T-helper 1 cell treated with Interleukin-12 subunit alpha and Interleukin-12 subunit beta and Interleukin-4 antibody, amounts not matched to agents 30 μg/mL and 1 μg/mL, for 36 hours (primary cell): ENCODE data around the gene GPD2.

ENCODE experiments used
- H3K27ac Mint-ChIP-seq: one replicate; pipeline ENCODE4 v1.8.0; 2021; ENCODE audit warnings: mild to moderate bottlenecking, mixed read lengths
- H3K27me3 Mint-ChIP-seq: one replicate; pipeline ENCODE4 v1.8.0; 2021; ENCODE audit warnings: low read depth, mixed read lengths
- H3K36me3 Mint-ChIP-seq: one replicate; pipeline ENCODE4 v1.8.0; 2021; ENCODE audit warnings: low read depth, mixed read lengths
- H3K4me1 Mint-ChIP-seq: one replicate; pipeline ENCODE4 v1.8.0; 2021; ENCODE audit warnings: low read depth, mixed read lengths
- H3K4me3 Mint-ChIP-seq: one replicate; pipeline ENCODE4 v1.8.0; 2021; ENCODE audit warnings: mild to moderate bottlenecking, moderate library complexity, mixed read lengths
- H3K9me3 Mint-ChIP-seq: one replicate; pipeline ENCODE4 v1.8.0; 2021; ENCODE audit warnings: mixed read lengths

Gene GPD2

DNA sequence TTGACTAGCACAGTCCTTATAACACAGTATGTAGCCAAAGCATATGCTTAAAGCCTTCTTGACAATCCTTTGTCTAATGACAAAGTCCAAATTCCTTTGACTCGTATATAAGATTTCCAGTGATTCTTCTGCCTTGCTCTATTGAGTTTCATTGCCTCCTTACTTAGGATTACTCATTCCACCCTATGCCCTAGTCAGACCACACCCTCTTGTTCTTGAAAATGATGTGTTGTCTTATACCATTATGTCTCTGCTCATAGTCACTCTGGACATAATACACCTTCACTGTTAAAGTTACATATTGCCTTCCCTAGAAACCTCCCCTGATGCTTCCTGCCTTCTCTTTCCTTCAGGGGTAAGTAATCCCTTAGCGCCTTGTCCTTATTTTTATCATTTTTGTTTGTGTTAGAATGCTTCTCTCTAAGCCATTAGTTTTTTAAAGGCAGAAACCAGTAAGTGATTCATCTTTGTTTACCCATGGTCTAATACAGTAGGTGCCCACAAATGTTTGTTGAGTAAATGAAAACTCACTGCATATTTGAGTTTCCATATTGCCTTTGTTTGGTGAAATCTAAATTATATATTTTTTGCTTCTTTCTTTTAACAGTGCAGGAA lies 19.3 kb downstream of the GPD2 start:
- Mint-ChIP-seq H3K4me3 (no peak overlapping the region), H3K9me3 (peaks cover 6% of the 10 kb centered on the region), H3K27ac (no peak overlapping the region), H3K36me3 (peaks cover 12% of the 10 kb centered on the region), H3K4me1 (peaks cover 13% of the 10 kb centered on the region), H3K27me3 (no peaks in the 10 kb centered on the region)

- Mint-ChIP-seq H3K27me3 (no peaks in the 10 kb centered on the region), H3K4me1 (peaks cover 13% of the 10 kb centered on the region), H3K9me3 (peaks cover 6% of the 10 kb centered on the region), H3K27ac (no peak overlapping the region), H3K36me3 (peaks cover 12% of the 10 kb centered on the region), H3K4me3 (no peak overlapping the region)
Measured at GRCh38 chr2:156456616-156457015, 20.4 kb downstream of the GPD2 start.

- Mint-ChIP-seq H3K27ac (no peak overlapping the region), H3K4me1 (peaks cover 9% of the 10 kb centered on the region), H3K4me3 (no peak overlapping the region), H3K27me3 (no peaks in the 10 kb centered on the region), H3K36me3 (peaks cover 6% of the 10 kb centered on the region), H3K9me3 (peaks cover under 1% of the 10 kb centered on the region)
Measured at GRCh38 chr2:156457523-156458517, 21.6 kb downstream of the GPD2 start.

GRCh38 chr2:156459720-156460119 lies 23.5 kb downstream of the GPD2 start:
- Mint-ChIP-seq H3K27me3 (no peaks in the 10 kb centered on the region), H3K4me1 (peaks cover 5% of the 10 kb centered on the region)

DNA sequence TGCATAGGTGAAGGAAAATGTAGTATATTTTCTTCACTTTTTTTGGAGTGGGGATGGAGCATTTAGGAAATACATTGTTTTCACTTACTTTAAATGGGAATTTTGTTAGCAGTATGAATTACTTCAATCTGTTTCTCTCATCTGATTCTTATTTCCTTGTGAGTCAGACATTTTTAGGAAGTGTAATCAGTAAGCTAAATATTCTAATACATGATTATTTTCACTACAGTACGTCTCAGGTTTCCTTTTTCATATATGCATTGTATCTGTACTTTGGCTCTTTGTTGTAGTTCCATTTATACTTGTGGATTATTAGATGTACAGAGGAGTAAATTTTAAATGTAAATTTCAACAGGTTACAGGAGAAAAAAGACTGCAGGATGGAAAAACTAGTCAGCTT lies 27.9 kb downstream of the GPD2 start:
- H3K4me1 Mint-ChIP-seq = peaks cover 13% of the 10 kb centered on the region
- H3K4me3 Mint-ChIP-seq = no peak overlapping the region
- H3K9me3 Mint-ChIP-seq = no peaks in the 10 kb centered on the region
- H3K27me3 Mint-ChIP-seq = no peaks in the 10 kb centered on the region
- peaks cover 2% of the 10 kb centered on the region for H3K36me3 Mint-ChIP-seq
- no peak overlapping the region for H3K27ac Mint-ChIP-seq

More at GRCh38 chr2:156459720-156460119, 23.5 kb downstream of the GPD2 start:
- no peaks in the 10 kb centered on the region for H3K36me3 Mint-ChIP-seq
- no peak overlapping the region for H3K27ac Mint-ChIP-seq
- H3K4me3 Mint-ChIP-seq = no peak overlapping the region
- H3K9me3 Mint-ChIP-seq = no peaks in the 10 kb centered on the region

- no peaks in the 10 kb centered on the region for H3K9me3 Mint-ChIP-seq
- H3K27me3 Mint-ChIP-seq = no peaks in the 10 kb centered on the region
- H3K4me3 Mint-ChIP-seq = no peak overlapping the region
- peaks cover 21% of the 10 kb centered on the region for H3K4me1 Mint-ChIP-seq
- H3K27ac Mint-ChIP-seq = no peak overlapping the region
- H3K36me3 Mint-ChIP-seq = peaks cover 7% of the 10 kb centered on the region
Measured at GRCh38 chr2:156465573-156465972, 29.4 kb downstream of the GPD2 start.

- Mint-ChIP-seq H3K36me3 (peaks cover 12% of the 10 kb centered on the region), H3K27me3 (no peaks in the 10 kb centered on the region), H3K27ac (no peak overlapping the region), H3K4me3 (peak overlapping the region; percentile 20), H3K4me1 (peaks cover 31% of the 10 kb centered on the region), H3K9me3 (no peaks in the 10 kb centered on the region)
Measured at GRCh38 chr2:156466739-156467405, 30.7 kb downstream of the GPD2 start.

- Mint-ChIP-seq H3K27me3 (no peaks in the 10 kb centered on the region), H3K4me1 (peaks cover 47% of the 10 kb centered on the region), H3K27ac (no peak overlapping the region), H3K9me3 (no peaks in the 10 kb centered on the region), H3K36me3 (peaks cover 12% of the 10 kb centered on the region), H3K4me3 (no peak overlapping the region)
Measured at GRCh38 chr2:156470975-156471583, 34.9 kb downstream of the GPD2 start.

- Mint-ChIP-seq H3K27me3 (no peaks in the 10 kb centered on the region), H3K9me3 (no peaks in the 10 kb centered on the region), H3K27ac (no peak overlapping the region), H3K4me3 (peak overlapping the region; percentile 24), H3K4me1 (peaks cover 49% of the 10 kb centered on the region), H3K36me3 (peaks cover 13% of the 10 kb centered on the region)
Measured at GRCh38 chr2:156471762-156472161, 35.6 kb downstream of the GPD2 start.

- H3K9me3 Mint-ChIP-seq = no peaks in the 10 kb centered on the region
- H3K27ac Mint-ChIP-seq = no peak overlapping the region
- H3K27me3 Mint-ChIP-seq = no peaks in the 10 kb centered on the region
- no peak overlapping the region for H3K4me3 Mint-ChIP-seq
- peaks cover 48% of the 10 kb centered on the region for H3K4me1 Mint-ChIP-seq
- peaks cover 14% of the 10 kb centered on the region for H3K36me3 Mint-ChIP-seq
Measured at GRCh38 chr2:156472686-156473085, 36.5 kb downstream of the GPD2 start.

DNA sequence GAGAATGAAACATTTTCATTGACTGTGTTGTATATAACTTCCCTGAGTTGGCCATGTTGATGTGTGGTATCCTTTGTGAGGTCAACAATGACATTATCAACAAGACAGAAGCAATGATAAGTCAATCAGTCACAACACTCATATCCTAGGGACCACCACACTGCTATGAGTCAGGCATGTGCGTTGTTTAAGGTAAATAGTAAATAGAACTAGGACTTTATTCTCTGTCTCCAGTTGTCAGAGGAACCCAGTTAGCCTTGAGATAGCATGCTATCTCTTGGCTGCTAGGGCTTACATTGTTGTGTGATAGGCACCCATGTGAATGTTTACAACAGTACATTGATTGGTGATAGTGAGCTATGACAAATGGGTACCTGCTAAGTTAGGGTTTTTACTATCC lies 37.3 kb downstream of the GPD2 start:
- Mint-ChIP-seq H3K4me3 (no peak overlapping the region), H3K27ac (no peak overlapping the region), H3K4me1 (peaks cover 53% of the 10 kb centered on the region), H3K36me3 (peaks cover 12% of the 10 kb centered on the region), H3K27me3 (no peaks in the 10 kb centered on the region), H3K9me3 (no peaks in the 10 kb centered on the region)

- no peak overlapping the region for H3K4me3 Mint-ChIP-seq
- H3K27ac Mint-ChIP-seq = no peak overlapping the region
- peaks cover 50% of the 10 kb centered on the region for H3K4me1 Mint-ChIP-seq
- H3K27me3 Mint-ChIP-seq = no peaks in the 10 kb centered on the region
- H3K36me3 Mint-ChIP-seq = peaks cover 9% of the 10 kb centered on the region
- no peaks in the 10 kb centered on the region for H3K9me3 Mint-ChIP-seq
Measured at GRCh38 chr2:156474401-156474800, 38.2 kb downstream of the GPD2 start.

DNA sequence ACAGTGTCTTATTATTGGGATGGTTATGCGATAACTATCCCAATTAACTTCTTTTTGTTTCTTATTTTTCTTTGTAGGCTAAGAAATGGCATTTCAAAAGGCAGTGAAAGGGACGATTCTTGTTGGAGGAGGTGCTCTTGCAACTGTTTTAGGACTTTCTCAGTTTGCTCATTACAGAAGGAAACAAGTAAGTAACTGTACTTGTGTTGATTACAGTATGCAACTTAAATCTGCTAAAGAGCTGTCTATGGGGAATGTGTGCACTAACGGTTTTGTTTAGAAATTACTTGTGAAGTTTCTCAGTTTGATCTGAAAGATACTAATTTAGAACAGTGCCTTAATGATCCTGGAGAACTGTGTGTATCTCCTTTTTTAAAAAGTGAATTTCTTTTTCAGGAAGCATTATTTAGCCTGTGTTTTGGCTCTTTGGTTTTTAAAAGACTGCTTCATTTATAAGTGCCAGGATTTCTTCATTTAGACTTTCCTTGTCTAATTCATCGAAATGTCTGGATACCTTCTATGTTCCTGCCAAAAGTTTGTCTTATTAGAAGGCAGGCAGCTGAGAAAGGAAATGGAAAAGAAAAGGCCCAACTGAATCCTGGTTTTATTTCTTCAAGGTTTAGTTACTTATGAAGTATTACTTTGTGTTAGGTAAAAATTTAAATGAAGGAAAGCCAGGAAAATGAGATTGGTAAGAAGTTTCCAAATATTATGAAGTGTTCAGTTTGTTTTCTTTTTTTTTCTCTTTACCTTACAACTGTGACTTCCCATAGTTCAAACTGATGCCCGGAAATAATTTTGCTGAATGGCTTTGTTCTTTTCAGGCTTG lies 40.1 kb downstream of the GPD2 start:
- Mint-ChIP-seq H3K27ac (peak overlapping the region; percentile 84), H3K4me1 (peaks cover 44% of the 10 kb centered on the region), H3K36me3 (peaks cover 9% of the 10 kb centered on the region), H3K4me3 (peak overlapping the region; percentile 27), H3K9me3 (no peaks in the 10 kb centered on the region), H3K27me3 (no peaks in the 10 kb centered on the region)

- peak overlapping the region; percentile 27 for H3K4me3 Mint-ChIP-seq
- H3K27me3 Mint-ChIP-seq = no peaks in the 10 kb centered on the region
- peaks cover 42% of the 10 kb centered on the region for H3K4me1 Mint-ChIP-seq
- H3K36me3 Mint-ChIP-seq = peaks cover 6% of the 10 kb centered on the region
- no peaks in the 10 kb centered on the region for H3K9me3 Mint-ChIP-seq
- peak overlapping the region; percentile 84 for H3K27ac Mint-ChIP-seq
Measured at GRCh38 chr2:156476850-156477206, 40.6 kb downstream of the GPD2 start.
